Dedifferentiated amniotic fluid mesenchymal stem cell (primary cell): ENCODE results near the gene SLC2A11.
"Not testable (repeated sequence)": the region's sequence is repeated elsewhere in the genome, so short reads cannot be mapped to it uniquely, and the experiment has no call there.

Experiments
- DNase-seq: peaks from one replicate; pipeline ENCODE4 v3.0.0-alpha.2; 2016; ENCODE audit errors: extremely low spot score

The SLC2A11 gene

GRCh38 chr22:23847310-23847920, 10.3 kb upstream of the SLC2A11 start:
- DNase-seq = no peak

DNA sequence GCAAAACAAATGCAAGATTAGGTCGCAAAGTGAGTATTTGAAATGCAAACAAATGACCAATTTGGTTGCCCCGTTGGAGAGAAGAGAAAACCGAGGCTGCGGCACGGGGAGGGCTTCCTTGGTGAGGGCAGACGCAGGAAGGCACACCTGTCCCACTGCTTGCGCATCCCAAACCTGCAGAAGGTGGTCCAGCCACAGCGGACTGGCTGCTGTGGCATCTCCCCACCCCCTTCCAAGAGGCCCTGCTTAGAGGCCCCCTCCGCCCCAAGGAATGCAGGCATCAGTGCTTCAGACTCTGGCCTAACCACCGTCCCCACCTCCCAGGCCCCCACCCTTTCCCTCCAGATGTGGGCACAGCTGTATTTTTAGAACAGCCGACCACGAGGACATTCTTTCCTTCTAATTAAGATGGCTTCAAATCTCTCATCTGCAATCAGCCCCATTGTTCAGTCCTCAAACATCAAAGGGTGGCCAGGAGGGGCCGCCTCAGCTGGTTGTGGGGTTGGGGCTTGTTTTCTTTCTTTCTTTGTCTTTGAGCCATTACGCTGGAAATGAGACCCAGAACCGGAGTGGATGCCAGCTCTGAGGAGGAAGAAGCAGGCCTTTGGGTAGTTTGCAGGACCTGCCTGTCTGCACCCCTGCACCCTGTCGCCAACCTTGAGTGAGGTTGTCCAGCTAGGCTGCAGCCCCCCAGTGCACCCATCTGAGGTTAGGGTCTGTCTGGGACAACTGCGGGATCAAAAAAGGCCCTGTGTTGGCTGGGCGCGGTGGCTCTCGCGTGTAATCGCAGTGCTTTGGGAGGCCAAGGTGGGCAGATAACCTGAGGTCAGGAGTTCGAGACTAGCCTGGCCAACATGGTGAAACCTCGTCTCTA, 9.4 kb upstream of the SLC2A11 start:
- DNase-seq = no peak

DNA sequence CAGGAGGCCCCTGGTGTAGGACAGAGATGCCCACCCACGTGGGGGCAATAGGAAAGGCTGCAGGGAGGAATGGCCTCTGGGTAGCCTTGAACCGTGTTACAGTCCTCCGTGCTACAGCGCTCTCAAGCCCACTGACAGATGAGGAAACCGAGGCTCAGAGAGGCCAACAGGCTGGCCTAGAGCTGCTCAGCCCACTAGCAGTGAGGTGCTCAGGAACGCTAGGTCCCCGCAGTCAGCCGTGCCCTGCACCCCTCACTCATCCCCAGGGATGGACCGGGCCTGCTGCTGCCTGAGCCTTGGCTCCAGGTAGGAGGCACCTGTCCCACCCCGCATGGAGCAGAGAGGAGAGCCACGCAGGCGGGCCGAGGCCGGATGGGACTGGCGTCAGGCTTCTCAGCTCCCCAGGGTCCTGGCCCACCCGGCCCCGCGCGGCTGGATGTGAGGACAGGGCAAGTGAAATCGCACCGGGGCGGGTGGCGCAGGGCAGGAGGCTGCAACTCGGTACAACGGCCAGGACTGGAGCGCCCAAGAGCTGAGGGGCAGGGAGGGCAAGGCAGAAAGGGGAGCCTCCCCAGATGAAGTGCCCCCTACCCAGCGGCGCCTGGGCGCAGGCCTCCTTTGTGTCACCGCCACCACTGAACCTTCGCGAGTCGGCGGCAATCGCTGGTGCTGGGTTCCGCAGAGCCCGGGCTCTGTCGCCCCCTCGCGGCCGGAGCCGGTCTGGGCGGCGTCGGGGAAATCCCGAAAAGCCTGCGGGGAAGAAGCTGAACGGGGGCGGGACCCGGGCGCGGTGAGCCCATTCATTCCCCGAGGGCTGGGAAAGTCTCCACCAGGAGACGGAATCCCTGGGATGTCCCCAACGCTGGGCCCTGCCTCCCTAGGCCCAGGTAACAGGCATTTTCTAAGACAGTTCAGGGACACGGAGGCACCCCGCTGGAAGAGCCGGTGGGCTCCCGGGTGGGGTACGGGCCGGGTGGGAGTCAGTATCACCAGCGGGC, 8.4 kb upstream of the SLC2A11 start:
- peak; percentile 46 for DNase-seq

DNA sequence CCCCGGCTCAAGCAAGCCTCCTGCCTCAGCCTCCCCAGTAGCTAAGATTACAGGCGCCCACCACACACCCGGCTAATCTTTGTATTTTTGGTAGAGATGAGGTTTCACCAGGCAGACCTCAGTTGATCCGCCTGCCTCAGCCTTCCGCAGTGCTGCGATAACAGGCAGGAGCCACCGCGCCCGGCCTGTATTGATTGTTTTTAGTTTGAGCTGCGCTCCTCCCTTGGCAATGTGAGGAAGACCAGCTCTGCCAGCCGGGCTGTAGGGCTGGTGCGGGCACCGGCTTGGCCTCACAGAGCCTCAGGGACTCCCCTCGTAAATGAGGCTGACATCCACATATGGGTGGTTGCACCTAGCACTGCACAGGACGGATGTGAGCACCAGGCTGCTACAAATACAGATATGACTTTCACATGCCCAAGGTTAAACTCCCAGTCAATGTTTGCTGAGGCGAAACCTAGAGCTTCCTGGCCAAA, 7.5 kb upstream of the SLC2A11 start:
- no peak for DNase-seq

GRCh38 chr22:23856721-23857605, 712 bp upstream of the SLC2A11 start:
- DNase-seq = peak; percentile 66

GRCh38 chr22:23858484-23858815, 775 bp downstream of the SLC2A11 start:
- no peak for DNase-seq

- no peak for DNase-seq
Measured at GRCh38 chr22:23859201-23859600, 1.5 kb downstream of the SLC2A11 start.

GRCh38 chr22:23860187-23860586, 2.5 kb downstream of the SLC2A11 start:
- DNase-seq = not testable (repeated sequence)

DNA sequence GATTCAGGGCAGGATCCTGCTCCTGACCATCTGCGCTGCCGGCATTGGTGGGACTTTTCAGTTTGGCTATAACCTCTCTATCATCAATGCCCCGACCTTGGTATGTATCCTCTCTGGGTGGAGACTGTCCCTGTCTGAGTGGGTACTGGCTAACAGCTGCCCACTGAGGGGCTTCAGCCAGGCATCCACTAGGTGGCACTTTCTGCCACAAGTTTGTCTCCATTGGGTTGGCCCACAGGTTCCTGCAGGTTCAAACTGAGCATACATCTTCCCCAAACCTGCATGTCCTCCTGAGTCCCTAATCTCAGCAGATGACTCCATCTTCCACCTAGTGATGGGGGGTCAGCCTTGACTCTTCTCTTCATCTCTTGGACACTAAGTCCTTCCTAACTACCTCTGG, 4.4 kb downstream of the SLC2A11 start:
- DNase-seq = no peak

GRCh38 chr22:23864499-23865154, 7.0 kb downstream of the SLC2A11 start:
- DNase-seq = not testable (repeated sequence)

DNA sequence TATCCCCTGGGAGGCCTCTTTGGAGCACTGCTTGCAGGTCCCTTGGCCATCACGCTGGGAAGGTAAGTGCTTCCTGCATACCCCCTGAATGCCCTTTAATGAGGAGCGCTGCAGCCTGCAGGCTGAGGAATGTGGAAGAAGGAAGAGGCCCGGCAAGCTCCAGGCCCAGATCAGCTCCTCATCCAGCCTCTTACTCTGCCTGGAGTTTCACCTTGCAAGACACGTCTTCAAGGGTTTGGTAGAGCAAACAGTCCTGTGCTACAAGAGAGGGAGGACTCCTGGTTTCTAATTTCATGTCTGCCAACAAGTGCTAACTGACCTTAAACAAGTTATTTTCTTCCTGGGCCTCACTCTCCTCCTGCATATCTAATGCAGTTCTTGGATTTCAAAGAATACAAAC, 10.9 kb downstream of the SLC2A11 start:
- DNase-seq = no peak

GRCh38 chr22:23874871-23875270, 17.2 kb downstream of the SLC2A11 start:
- DNase-seq = no peak

DNA sequence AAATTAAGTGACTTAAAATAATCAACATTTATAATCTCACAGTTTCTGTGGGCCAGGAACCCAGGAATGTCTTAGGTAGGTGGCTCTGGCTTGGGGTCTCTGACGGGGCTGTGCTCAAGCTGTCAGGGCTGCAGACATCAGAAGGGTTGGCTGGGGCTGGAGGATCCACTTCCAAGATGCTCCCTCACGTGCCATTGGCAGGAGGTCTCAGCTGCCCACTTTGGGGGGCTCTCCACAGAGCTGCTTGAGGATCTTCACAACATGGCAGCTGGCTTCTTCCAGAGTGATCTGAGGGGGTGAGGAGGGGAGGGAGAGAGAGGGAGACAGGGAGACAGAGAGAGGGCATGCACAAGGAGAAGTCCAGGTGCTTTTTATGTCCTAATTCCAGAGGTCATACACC, 18.1 kb downstream of the SLC2A11 start:
- no peak for DNase-seq

GRCh38 chr22:23877566-23877965, 19.9 kb downstream of the SLC2A11 start:
- no peak for DNase-seq

GRCh38 chr22:23878219-23878618, 20.5 kb downstream of the SLC2A11 start:
- no peak for DNase-seq

GRCh38 chr22:23882370-23882769, 24.7 kb downstream of the SLC2A11 start:
- DNase-seq = no peak

- DNase-seq = no peak
Measured at GRCh38 chr22:23883658-23884057, 26.0 kb downstream of the SLC2A11 start.

- no peak for DNase-seq
Measured at GRCh38 chr22:23884140-23884539, 26.5 kb downstream of the SLC2A11 start.

DNA sequence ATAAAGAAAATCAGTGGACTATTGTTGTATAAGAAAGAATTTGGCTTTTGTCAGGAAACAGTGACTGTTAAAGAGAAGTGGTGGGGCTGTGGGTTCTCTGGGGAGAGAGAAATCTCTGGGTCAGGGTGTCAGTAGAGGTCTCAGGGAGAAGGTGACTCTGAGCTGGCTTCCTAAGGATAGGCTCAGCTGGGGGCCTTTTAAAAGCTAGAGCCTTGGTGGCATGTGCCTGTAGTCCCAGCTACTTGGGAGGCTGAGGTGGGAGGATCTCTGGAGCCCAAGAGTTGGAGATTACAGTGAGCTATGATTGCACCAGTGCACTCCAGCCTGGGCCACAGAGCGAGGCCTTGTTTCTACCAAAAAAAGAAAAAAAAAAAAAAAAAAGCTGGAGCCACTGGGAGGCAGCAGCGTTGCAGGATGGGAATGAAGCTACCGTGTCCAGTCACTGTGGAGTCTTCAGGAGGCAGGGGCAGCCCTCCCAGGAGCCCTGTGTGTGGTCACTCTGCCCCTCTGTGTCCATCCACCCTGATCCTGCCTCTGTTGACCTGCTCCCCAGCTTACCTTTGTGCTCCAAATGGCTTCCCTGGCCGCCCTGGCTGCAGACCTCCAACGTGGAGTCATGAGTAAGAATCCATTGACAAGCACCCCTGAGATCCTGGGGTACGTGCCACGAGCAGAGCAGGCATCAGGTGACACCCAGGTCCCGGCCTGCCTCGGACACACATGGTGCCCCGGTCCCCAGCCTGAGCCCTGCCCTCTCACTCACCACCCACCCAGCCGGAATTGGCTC, 31.1 kb downstream of the SLC2A11 start:
- peak; percentile 20 for DNase-seq

DNA sequence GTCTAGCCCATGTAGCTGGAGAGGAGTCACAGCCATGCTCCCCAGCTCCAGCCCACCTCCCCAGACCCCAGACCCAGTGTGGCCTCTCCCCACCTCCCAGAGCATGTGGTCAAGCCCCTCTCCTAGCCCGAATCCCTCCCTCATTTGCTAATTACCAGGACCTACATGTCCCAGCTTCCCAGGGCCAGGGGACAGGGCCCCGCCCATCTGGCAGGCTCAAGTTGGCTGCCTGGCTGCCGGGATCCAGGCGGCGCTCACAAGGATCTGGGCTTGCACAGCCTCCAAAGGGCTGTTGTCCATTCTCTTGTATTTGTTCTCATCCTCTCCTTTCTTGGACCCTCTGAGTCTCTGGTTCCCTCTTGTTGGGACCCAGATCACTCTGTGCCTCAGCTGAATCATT, 31.9 kb downstream of the SLC2A11 start:
- DNase-seq = no peak
